ENCODE results near the gene SRPK3. TPM values are rescaled to one million over a fixed set of nuclear protein-coding genes. Genes with fewer than 3 reads are reported as not detected.

SRPK3 gene
- total and polyA plus RNA-seq, 5 experiments from 2014 or later, result not detected

DNA sequence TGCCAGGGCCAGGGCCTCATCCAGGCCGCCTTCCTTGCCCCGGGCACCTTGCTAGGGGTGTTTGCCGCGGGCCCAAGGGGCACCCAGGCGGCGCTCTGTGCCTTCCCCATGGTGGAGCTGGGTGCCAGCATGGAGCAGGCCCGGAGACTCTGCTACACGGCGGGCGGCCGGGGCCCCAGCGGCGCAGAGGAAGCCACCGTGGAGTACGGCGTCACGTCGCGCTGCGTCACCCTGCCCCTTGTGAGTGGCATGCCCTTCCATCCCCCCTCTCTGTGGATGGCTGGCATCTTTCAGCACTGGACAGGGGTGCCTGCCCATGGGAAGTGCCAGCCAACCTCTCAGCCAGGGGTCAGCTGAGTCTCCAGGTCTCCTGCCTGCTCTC lies 13.2 kb upstream of the SRPK3 start:
- Mint-ChIP-seq H3K4me3 (peak overlapping the region in 2 of 10 donors; percentile 61 to 62), H3K27me3 (no peaks in the 10 kb centered on the region), H3K4me1 (peaks cover 8 to 22% (median 17%) of the 10 kb centered on the region in 4 donors), H3K27ac (peak overlapping the region in 1 of 10 donors; percentile 66), H3K36me3 (no peaks in the 10 kb centered on the region), H3K9me3 (no peaks in the 10 kb centered on the region)
- ATAC-seq, result no peak
- POLR2A ChIA-PET, result no interaction called here
- DNase-seq, result no peak

DNA sequence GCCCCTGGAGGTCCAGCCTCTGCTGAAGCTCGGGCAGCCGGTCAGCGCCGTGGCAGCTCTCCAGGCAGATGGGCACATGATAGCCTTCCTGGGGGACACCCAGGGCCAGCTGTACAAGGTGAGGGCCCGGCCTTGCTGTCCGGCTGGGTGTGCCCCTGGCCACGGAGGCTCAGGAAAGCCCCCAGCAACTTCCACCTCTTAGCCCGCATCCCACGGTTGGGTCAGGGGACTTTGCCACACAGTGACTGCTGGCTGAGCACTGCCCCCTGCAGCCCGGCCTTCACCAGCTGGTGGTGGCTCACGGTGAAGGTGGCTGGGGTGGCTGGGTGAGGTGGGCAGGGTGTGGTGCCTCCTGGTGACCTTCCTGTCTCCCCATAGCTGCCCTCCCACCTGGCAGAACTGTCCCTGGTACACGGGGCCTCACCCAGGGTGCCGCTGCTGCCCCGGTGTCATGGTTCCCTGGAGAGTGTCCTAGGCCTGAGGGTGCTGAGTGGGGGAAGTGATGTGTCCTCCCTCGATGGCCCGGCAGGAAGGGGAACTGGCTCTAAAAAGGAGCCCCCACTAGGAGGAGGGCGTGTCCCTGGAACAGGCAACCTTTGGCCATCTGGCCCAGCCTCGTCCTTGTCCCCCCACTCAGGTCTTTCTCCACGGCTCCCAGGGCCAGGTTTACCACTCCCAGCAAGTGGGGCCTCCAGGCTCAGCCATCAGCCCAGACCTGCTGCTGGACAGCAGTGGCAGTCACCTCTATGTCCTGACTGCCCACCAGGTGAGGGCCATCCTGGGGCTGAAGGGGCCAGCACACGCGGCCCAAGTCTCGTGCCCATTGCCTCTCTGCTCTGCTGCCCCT lies 12.3 kb upstream of the SRPK3 start:
- ATAC-seq, result no peak
- no peak for DNase-seq
- Mint-ChIP-seq H3K4me1 (peaks cover 8 to 22% (median 17%) of the 10 kb centered on the region in 4 donors), H3K27ac (peak overlapping the region in 4 of 10 donors; percentile 41 to 70 (median 57)), H3K27me3 (no peaks in the 10 kb centered on the region), H3K36me3 (no peaks in the 10 kb centered on the region), H3K9me3 (no peaks in the 10 kb centered on the region), H3K4me3 (peak overlapping the region in 4 of 10 donors; percentile 59 to 62 (median 60))
- POLR2A ChIA-PET, result interaction anchor here (0.6 kb wide), 1 partner anchor 183 kb away, joined by 3 read pairs; no protein-coding TSS in a partner anchor

- Mint-ChIP-seq H3K27me3 (no peaks in the 10 kb centered on the region), H3K27ac (peak overlapping the region in 1 of 10 donors; percentile 15), H3K9me3 (no peaks in the 10 kb centered on the region), H3K4me1 (peaks cover 5 to 16% (median 13%) of the 10 kb centered on the region in 4 donors), H3K36me3 (no peaks in the 10 kb centered on the region), H3K4me3 (no peak overlapping the region)
- no peak for ATAC-seq
- POLR2A ChIA-PET, result interaction anchor here (0.6 kb wide), 1 partner anchor 182 kb away, joined by 3 read pairs; no protein-coding TSS in a partner anchor
- DNase-seq, result no peak
Observed at GRCh38 chrX:153769158-153769864, 11.5 kb upstream of the SRPK3 start.

- no peak for DNase-seq
- Mint-ChIP-seq H3K27me3 (no peaks in the 10 kb centered on the region), H3K9me3 (no peaks in the 10 kb centered on the region), H3K4me3 (no peak overlapping the region), H3K36me3 (no peaks in the 10 kb centered on the region), H3K27ac (peak overlapping the region in 1 of 10 donors; percentile 18), H3K4me1 (peaks cover 5 to 16% (median 13%) of the 10 kb centered on the region in 4 donors)
- POLR2A ChIA-PET, result no interaction called here
- ATAC-seq, result no peak
Observed at GRCh38 chrX:153769865-153770600, 10.8 kb upstream of the SRPK3 start.

- no peaks in the 10 kb centered on the region for H3K36me3 Mint-ChIP-seq
- H3K4me3 Mint-ChIP-seq, result no peak overlapping the region
- H3K4me1 Mint-ChIP-seq, result peaks cover 5 to 16% (median 13%) of the 10 kb centered on the region in 4 donors
- H3K9me3 Mint-ChIP-seq, result no peaks in the 10 kb centered on the region
- H3K27me3 Mint-ChIP-seq, result no peaks in the 10 kb centered on the region
- DNase-seq, result no peak
- H3K27ac Mint-ChIP-seq, result no peak overlapping the region
- POLR2A ChIA-PET, result no interaction called here
- no peak for ATAC-seq
Observed at GRCh38 chrX:153770601-153771414, 10.0 kb upstream of the SRPK3 start.

- DNase-seq (no peak), ATAC-seq (no peak)
- Mint-ChIP-seq H3K27ac (no peak overlapping the region), H3K9me3 (no peaks in the 10 kb centered on the region), H3K27me3 (no peaks in the 10 kb centered on the region), H3K36me3 (no peaks in the 10 kb centered on the region), H3K4me3 (no peak overlapping the region), H3K4me1 (peaks cover 3 to 9% (median 5%) of the 10 kb centered on the region in 4 donors)
- POLR2A ChIA-PET, result no interaction called here
Observed at GRCh38 chrX:153771415-153772315, 9.2 kb upstream of the SRPK3 start.

DNA sequence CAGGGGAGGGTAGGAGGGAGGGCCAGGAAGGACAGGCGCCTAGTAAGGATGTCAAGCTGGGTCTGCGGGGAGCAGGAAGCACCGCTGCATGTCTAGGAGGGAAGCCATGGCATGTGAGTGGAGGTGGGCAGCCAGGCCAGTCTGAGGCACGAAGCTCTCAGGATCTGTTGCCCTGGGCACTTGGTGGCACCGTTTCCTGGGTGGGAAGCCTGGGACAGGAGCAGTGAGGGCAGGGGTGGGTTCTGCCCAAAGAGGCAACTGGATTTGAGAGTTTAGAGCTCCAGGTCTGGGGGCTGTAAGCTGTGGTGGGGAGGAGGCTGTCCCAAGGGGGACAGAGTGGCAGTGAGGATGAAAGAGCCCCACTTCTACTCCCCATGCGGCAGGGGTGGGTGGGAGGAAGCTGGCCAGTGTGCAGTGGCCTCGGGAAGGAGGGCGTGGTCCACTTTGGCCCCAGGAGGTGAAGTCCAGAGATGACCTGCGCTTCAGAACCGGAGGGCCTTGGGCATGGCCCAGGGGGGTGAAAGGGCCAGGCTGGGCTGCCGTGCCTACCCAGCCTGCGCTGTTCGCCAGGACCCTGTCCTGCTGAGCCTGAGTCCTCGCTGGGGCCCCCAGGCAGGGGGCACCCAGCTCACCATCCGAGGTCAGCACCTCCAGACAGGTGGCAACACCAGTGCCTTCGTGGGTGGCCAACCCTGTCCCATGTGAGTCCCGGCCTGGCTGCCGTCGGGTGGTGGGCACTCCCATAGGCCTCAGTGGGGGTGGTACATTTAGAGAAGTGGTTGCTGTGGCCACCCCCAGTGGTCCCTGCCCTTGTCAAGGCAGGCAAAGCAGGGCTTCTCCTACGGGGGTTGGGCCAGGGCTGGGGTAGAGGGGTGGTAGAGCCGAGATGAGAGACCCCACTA lies 8.3 kb upstream of the SRPK3 start:
- no peak overlapping the region for H3K27ac Mint-ChIP-seq
- H3K36me3 Mint-ChIP-seq, result no peaks in the 10 kb centered on the region
- H3K4me3 Mint-ChIP-seq, result no peak overlapping the region
- POLR2A ChIA-PET, result interaction anchor here (0.5 kb wide), 2 partner anchors 18 to 279 kb away, joined by 3 to 7 read pairs; no protein-coding TSS in a partner anchor
- H3K9me3 Mint-ChIP-seq, result no peaks in the 10 kb centered on the region
- H3K27me3 Mint-ChIP-seq, result no peaks in the 10 kb centered on the region
- peaks cover 3 to 8% (median 4%) of the 10 kb centered on the region in 4 donors for H3K4me1 Mint-ChIP-seq
- no peak for DNase-seq
- ATAC-seq, result no peak

- Mint-ChIP-seq H3K4me3 (no peak overlapping the region), H3K9me3 (no peaks in the 10 kb centered on the region), H3K36me3 (no peaks in the 10 kb centered on the region), H3K27me3 (no peaks in the 10 kb centered on the region), H3K27ac (no peak overlapping the region), H3K4me1 (peaks cover 0 to 2% (median 1%) of the 10 kb centered on the region in 4 donors)
- no peak for DNase-seq
- POLR2A ChIA-PET, result no interaction called here
- no peak for ATAC-seq
Observed at GRCh38 chrX:153773218-153773611, 7.6 kb upstream of the SRPK3 start.

DNA sequence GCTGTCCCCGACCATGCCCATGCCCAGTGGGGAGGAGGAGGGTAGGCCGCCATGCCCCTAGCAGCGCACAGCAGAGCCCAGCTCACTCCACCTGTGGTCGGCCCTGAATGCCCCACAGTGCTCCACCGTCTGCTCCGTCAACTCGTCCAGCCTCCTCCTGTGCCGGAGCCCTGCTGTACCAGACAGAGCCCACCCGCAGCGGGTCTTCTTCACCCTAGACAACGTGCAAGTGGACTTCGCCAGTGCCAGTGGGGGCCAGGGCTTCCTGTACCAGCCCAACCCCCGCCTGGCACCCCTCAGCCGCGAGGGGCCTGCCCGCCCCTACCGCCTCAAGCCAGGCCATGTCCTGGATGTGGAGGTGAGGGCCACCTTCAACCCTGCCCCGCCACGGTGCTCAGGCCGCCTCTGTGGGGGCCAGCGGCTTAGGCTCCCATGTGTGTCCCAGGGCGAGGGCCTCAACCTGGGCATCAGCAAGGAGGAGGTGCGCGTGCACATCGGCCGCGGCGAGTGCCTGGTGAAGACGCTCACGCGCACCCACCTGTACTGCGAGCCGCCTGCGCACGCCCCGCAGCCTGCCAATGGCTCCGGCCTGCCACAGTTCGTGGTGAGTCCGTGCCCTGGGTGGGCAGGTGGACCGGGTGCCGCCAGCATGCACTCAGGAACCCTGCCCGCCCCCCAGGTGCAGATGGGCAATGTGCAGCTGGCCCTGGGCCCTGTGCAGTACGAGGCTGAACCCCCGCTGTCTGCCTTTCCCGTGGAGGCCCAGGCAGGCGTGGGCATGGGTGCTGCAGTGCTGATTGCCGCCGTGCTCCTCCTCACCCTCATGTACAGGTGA lies 6.9 kb upstream of the SRPK3 start:
- no peaks in the 10 kb centered on the region for H3K9me3 Mint-ChIP-seq
- POLR2A ChIA-PET, result no interaction called here
- H3K4me3 Mint-ChIP-seq, result no peak overlapping the region

More for the DNA sequence above, 6.9 kb upstream of the SRPK3 start:
- Mint-ChIP-seq H3K27me3 (no peaks in the 10 kb centered on the region), H3K4me1 (no peaks in the 10 kb centered on the region), H3K27ac (no peak overlapping the region), H3K36me3 (no peaks in the 10 kb centered on the region)
- ATAC-seq (no peak), DNase-seq (no peak)
